A549 (cell line): ENCODE measurements around the gene MBD2. TPM values are rescaled to one million over a fixed set of nuclear protein-coding genes. Genes with fewer than 3 reads are reported as not detected.

Experiments used
- ATAC-seq, 2 experiments: fragments of 200-7000 bp in 1 of 2; fragments of >200 bp in 1 of 2; cut with Nextera tagmentation in 1 of 2; cut with Tn5 transposase in 1 of 2; 3 replicates each; pipeline versions ENCODE4 v1.8.0 to v1.9.1; 2018 to 2020; ENCODE audit warnings: mild to moderate bottlenecking in 1 of 2, moderate library complexity in 1 of 2
- CTCF ChIA-PET: fragments of 300-600 bp; sonication (Branson Sonifier 250); formaldehyde crosslinking; extraction: SDS; loops from one replicate; lab custom pipeline; 2021; ENCODE audit warnings: antibody characterized with exemption, inconsistent platforms; lab: Yijun Ruan, JAX
- POLR2A ChIA-PET: fragments of 350-600 bp; formaldehyde crosslinking; extraction: SDS; loops from one replicate; lab custom pipeline; 2021; ENCODE audit warnings: antibody characterized with exemption, inconsistent platforms; lab: Yijun Ruan, JAX
- DNase-seq, 2 experiments: peaks; one replicate each; pipeline versions ENCODE4 v3.0.0 to v3.0.0-alpha.2; 2011 to 2016; ENCODE audit warnings: low read depth in 1 of 2, low spot score in 1 of 2
- FAIRE-seq: peaks from 2 replicates; lab custom pipeline; 2011; peaks lifted over from hg19 to GRCh38; lab: Jason Lieb, UNC
- H3K27ac ChIP-seq, 2 experiments: fragments of >200 bp; sonication (Bioruptor Twin); formaldehyde crosslinking; 3 replicates each; pipeline ENCODE4 v1.5.1; 2016 to 2017
- H3K4me1 ChIP-seq: fragments of >200 bp; sonication (Bioruptor Twin); formaldehyde crosslinking; 3 replicates; pipeline ENCODE4 v1.6.1; 2016
- H3K4me2 ChIP-seq: fragments of >200 bp; sonication (Bioruptor Twin); formaldehyde crosslinking; 3 replicates; pipeline ENCODE4 v1.6.1; 2016
- H3K4me3 ChIP-seq: fragments of >200 bp; sonication (Bioruptor Twin); formaldehyde crosslinking; 3 replicates; pipeline ENCODE4 v1.5.1; 2016
- H3K9me3 ChIP-seq: fragments of >200 bp; sonication (Bioruptor Twin); formaldehyde crosslinking; 3 replicates; pipeline ENCODE4 v1.6.1; 2016
- BHLHE40 ChIP-seq: IDR thresholded peaks from 2 replicates; pipeline ENCODE4 v1.6.1; 2012; ENCODE audit warnings: low read depth, low read length, inconsistent platforms
- CBX8 ChIP-seq: fragments of 200-600 bp; sonication (generic); IDR thresholded peaks from 2 replicates; pipeline ENCODE4 v1.6.1; 2016
- CEBPB ChIP-seq, 2 experiments: fragments of >200 bp in 1 of 2; sonication (Bioruptor Twin) in 1 of 2; formaldehyde crosslinking in 1 of 2; IDR thresholded peaks; 2 replicates each; pipeline ENCODE4 v1.6.1; 2012 to 2016
- EHMT2 ChIP-seq: fragments of 200-600 bp; sonication (generic); IDR thresholded peaks from 2 replicates; pipeline ENCODE4 v1.6.1; 2016; ENCODE audit warnings: antibody characterized with exemption, low read depth, mild to moderate bottlenecking, moderate library complexity
- ESRRA ChIP-seq: fragments of 150-350 bp; IDR thresholded peaks from 2 replicates; pipeline ENCODE4 v1.6.1; 2014; ENCODE audit warnings: mild to moderate bottlenecking, low read length, borderline replicate concordance
- FOSB ChIP-seq: fragments of 250-450 bp; sonication (Bioruptor Pico); IDR thresholded peaks from 2 replicates; pipeline ENCODE4 v1.5.0; 2020; ENCODE audit warnings: mild to moderate bottlenecking, moderate library complexity
- FOSL2 ChIP-seq, 2 experiments: fragments of 450-650 bp in 1 of 2; fragments of >200 bp in 1 of 2; sonication (Bioruptor Twin) in 1 of 2; formaldehyde crosslinking; IDR thresholded peaks; 2 replicates each; pipeline versions ENCODE4 v1.5.0 to v1.6.1; 2016 to 2020; ENCODE audit warnings: mild to moderate bottlenecking in 1 of 2, moderate library complexity in 1 of 2
- GATA3 ChIP-seq: IDR thresholded peaks from 2 replicates; pipeline ENCODE4 v1.6.1; 2012; ENCODE audit warnings: borderline replicate concordance
- HDAC2 ChIP-seq: fragments of 200-600 bp; sonication (generic); IDR thresholded peaks from 2 replicates; pipeline ENCODE4 v1.6.1; 2016
- HOXA7 ChIP-seq: fragments of 250-450 bp; sonication (Bioruptor Pico); IDR thresholded peaks from 2 replicates; pipeline ENCODE4 v1.5.0; 2020; ENCODE audit warnings: mild to moderate bottlenecking, moderate library complexity
- JUN ChIP-seq, 2 experiments: fragments of >200 bp; sonication (Bioruptor Twin); formaldehyde crosslinking; IDR thresholded peaks; 2 replicates in 1 of 2; 3 replicates in 1 of 2; pipeline ENCODE4 v1.6.1; 2016 to 2017
- JUNB ChIP-seq: fragments of >200 bp; sonication (Bioruptor Twin); formaldehyde crosslinking; IDR thresholded peaks from 2 replicates; pipeline ENCODE4 v1.6.1; 2016
- KDM1A ChIP-seq: fragments of 200-600 bp; sonication (generic); IDR thresholded peaks from 2 replicates; pipeline ENCODE4 v1.6.1; 2016; ENCODE audit warnings: low read depth, mild to moderate bottlenecking
- MAZ ChIP-seq: fragments of 150-350 bp; IDR thresholded peaks from 2 replicates; pipeline ENCODE4 v1.6.1; 2014; ENCODE audit warnings: antibody characterized with exemption, low read depth, low read length, borderline replicate concordance
- PHF8 ChIP-seq: fragments of 200-600 bp; sonication (generic); IDR thresholded peaks from 2 replicates; pipeline ENCODE4 v1.6.1; 2016; ENCODE audit warnings: low read depth, mild to moderate bottlenecking, antibody characterized with exemption, moderate library complexity, borderline replicate concordance
- POLR2AphosphoS2 ChIP-seq: conservative IDR thresholded peaks from 2 replicates; pipeline ENCODE4 v1.6.1; 2012; ENCODE audit warnings: low read length, improper control_type of control experiment, inconsistent platforms
- SREBF2 ChIP-seq: fragments of 450-650 bp; IDR thresholded peaks from 2 replicates; pipeline ENCODE4 v1.6.1; 2014; ENCODE audit warnings: mild to moderate bottlenecking, moderate library complexity
- TFCP2L1 ChIP-seq: fragments of 250-450 bp; sonication (Bioruptor Pico); IDR thresholded peaks from 2 replicates; pipeline ENCODE4 v1.5.0; 2021; ENCODE audit warnings: mild to moderate bottlenecking
- ZSCAN20 ChIP-seq: fragments of 250-450 bp; sonication (Bioruptor Pico); IDR thresholded peaks from 2 replicates; pipeline ENCODE4 v1.8.0; 2022; ENCODE audit warnings: mild to moderate bottlenecking, moderate library complexity
- WGBS: methylation state at CpG from one replicate; pipeline ENCODE4 v1.1.6; 2017; ENCODE audit errors: missing lambda C conversion rate; 5-methylcytosine and 5-hydroxymethylcytosine counted together
- polyA plus RNA-seq, 4 experiments: library from polyadenylated mRNA; depleted of rRNA in 3 of 4; stranded (reverse); fragments of >200 nt; fragmentation: RNase III in 1 of 4; extraction: RNeasy Plus Mini Kit Qiagen cat#74134 plus additional on column Dnase treatment in 1 of 4; gene quantifications; 2 replicates in 3 of 4; 3 replicates in 1 of 4; pipeline ENCODE4 v1.2.3, GENCODE V29; 2011 to 2017
- TF ChIP-seq, protein P1 (sequence below): fragments of >200 bp; sonication (Bioruptor Twin); formaldehyde crosslinking; IDR thresholded peaks from 2 replicates; pipeline ENCODE4 v1.6.1; 2016
- TF ChIP-seq, protein P2 (sequence below): IDR thresholded peaks from 2 replicates; pipeline ENCODE4 v1.6.1; 2012
- TF ChIP-seq, protein P3 (sequence below): fragments of 450-650 bp; IDR thresholded peaks from 2 replicates; pipeline ENCODE4 v1.6.1; 2014; ENCODE audit warnings: antibody characterized with exemption
- TF ChIP-seq, protein P4 (sequence below): fragments of 250-450 bp; sonication (Bioruptor Pico); IDR thresholded peaks from 2 replicates; pipeline ENCODE4 v1.5.0; 2021; ENCODE audit warnings: mild to moderate bottlenecking, moderate library complexity, borderline replicate concordance

Gene MBD2
- polyA plus RNA-seq, 2 of the 4 experiments (the other 2 are of a cell fraction): 43.4 to 48.2 TPM

DNA sequence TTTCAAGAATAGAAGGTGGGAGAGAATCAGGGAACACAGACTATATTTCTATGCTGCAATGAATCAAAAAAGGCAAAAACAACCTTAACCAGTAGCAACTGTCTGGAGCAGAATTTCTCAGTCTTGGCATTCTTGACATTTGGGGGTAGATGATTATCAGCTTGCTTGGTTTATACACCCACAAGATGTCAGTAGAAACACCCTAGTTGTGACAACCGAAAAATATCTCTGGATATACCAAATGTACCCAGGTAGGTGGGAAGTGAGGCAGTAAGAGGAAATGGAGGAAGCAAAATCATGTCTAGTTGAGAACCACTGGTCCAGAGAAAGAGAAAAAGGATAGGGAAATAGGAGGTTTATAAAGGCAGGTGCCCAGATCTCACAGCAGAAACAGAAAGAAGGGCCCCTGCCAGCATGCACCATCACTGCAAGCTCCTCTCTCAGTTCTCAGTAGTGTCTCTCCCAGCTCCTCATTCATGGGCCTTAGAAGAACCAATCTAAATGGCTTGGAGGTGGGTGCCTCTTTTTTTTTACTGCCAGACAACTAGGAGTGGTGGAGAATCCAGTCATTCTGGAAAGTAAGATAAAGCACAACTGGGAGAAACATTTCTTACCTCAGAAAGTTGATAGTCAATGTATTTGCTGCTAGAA lies 50.4 kb downstream of the MBD2 start:
- ChIA-PET POLR2A (no interaction called here), CTCF (no interaction called here)
- Histone ChIP-seq H3K27ac (no peak overlapping the region), H3K4me3 (no peak overlapping the region)
- DNase-seq: no peak
- TF ChIP-seq JUN (IDR thresholded peaks at IDR 0.05): no peak
- no peak for TF ChIP-seq EHMT2
- TF ChIP-seq BHLHE40: no peak
- TF ChIP-seq, protein P1, sequence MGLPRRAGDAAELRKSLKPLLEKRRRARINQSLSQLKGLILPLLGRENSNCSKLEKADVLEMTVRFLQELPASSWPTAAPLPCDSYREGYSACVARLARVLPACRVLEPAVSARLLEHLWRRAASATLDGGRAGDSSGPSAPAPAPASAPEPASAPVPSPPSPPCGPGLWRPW: no peak
- no peak for TF ChIP-seq HDAC2
- no peak for TF ChIP-seq HOXA7 (CRISPR knock-in tag)
- TF ChIP-seq CEBPB (IDR thresholded peaks at IDR 0.05): no peak
- TF ChIP-seq, protein P2, sequence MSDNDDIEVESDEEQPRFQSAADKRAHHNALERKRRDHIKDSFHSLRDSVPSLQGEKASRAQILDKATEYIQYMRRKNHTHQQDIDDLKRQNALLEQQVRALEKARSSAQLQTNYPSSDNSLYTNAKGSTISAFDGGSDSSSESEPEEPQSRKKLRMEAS: no peak
- TF ChIP-seq GATA3: no peak
- TF ChIP-seq JUNB: no peak
- TF ChIP-seq PHF8: no peak
- TF ChIP-seq, all 56 proteins: peak for 0
- Histone ChIP-seq H3K4me2 (no peak overlapping the region), H3K9me3 (no peaks in the 10 kb centered on the region), H3K4me1 (peaks cover 5% of the 10 kb centered on the region; the same call in 1 of the 3 replicates)
- ATAC-seq (no peak), FAIRE-seq (no peak)
- WGBS: 90% methylated on average over 1 of the region's 1 CpG

DNA sequence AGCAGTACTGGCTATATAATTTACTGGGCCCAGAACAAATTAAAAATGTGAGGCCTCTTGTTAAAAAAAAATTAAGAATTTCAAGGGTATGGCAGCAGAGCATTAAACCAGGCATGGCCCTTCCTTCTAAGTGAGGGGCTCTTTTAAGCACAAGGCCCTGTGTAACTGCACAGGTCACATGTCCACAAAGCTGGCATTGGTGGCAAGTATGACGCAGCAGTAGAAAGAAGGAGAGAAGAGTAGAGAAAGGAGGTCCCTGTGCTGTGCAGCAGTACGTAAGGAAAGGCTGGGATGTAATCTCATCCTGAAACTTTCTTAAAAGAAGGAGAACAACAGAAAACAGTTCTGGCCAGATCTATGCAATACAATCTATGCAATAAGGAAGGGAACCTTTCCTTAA lies 51.2 kb downstream of the MBD2 start:
- POLR2A ChIA-PET: no interaction called here
- ATAC-seq (no peak), FAIRE-seq (no peak), DNase-seq (no peak)
- Histone ChIP-seq H3K4me2 (no peak overlapping the region), H3K27ac (no peak overlapping the region), H3K9me3 (no peaks in the 10 kb centered on the region), H3K4me3 (no peak overlapping the region), H3K4me1 (peaks cover 5% of the 10 kb centered on the region; the same call in 1 of the 3 replicates)
- TF ChIP-seq SREBF2 (no peak), FOSL2 (IDR thresholded peaks at IDR 0.05) (no peak), FOSL2 (CRISPR knock-in tag; IDR thresholded peaks at IDR 0.05) (no peak), CBX8 (no peak), ESRRA (no peak), TFCP2L1 (CRISPR knock-in tag) (no peak), POLR2AphosphoS2 (no peak), ZSCAN20 (CRISPR knock-in tag) (no peak), FOSB (CRISPR knock-in tag) (no peak), MAZ (no peak), KDM1A (no peak)
- TF ChIP-seq, protein P3, sequence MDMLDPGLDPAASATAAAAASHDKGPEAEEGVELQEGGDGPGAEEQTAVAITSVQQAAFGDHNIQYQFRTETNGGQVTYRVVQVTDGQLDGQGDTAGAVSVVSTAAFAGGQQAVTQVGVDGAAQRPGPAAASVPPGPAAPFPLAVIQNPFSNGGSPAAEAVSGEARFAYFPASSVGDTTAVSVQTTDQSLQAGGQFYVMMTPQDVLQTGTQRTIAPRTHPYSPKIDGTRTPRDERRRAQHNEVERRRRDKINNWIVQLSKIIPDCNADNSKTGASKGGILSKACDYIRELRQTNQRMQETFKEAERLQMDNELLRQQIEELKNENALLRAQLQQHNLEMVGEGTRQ: no peak
- TF ChIP-seq, protein P4, sequence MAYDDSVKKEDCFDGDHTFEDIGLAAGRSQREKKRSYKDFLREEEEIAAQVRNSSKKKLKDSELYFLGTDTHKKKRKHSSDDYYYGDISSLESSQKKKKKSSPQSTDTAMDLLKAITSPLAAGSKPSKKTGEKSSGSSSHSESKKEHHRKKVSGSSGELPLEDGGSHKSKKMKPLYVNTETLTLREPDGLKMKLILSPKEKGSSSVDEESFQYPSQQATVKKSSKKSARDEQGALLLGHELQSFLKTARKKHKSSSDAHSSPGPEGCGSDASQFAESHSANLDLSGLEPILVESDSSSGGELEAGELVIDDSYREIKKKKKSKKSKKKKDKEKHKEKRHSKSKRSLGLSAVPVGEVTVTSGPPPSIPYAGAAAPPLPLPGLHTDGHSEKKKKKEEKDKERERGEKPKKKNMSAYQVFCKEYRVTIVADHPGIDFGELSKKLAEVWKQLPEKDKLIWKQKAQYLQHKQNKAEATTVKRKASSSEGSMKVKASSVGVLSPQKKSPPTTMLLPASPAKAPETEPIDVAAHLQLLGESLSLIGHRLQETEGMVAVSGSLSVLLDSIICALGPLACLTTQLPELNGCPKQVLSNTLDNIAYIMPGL: no peak
- CTCF ChIA-PET: no interaction called here
- WGBS: 90% methylated on average over 2 of the region's 2 CpGs
